ENCODE measurements around the gene CDH4.
"Not testable (repeated sequence)": the region's sequence is repeated elsewhere in the genome, so short reads cannot be mapped to it uniquely, and the experiment has no call there.

Gene CDH4

DNA sequence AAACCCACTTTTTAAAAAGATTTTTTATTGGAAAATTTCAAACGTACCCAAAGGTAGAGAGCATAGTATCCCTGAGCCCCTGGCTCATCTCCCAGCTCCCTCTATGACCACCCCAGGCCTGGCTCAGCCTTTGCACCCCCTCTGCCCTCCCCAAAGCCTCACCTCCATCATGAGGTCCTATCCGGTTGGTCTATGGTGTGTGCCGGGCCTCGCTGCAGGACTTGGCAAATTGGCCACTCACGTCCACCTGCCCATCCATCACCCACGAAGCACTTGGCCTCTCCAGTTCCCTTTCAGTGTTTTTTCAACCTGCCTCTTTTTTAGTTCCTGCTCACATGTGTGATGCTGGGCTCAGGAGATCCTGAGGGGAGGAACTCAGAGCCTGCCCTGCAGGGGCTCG is 147.4 kb downstream of the CDH4 start:
- H3K36me3 ChIP-seq (ENCODE audit: control insufficient read depth, insufficient read depth, low read length), result no peaks in the 10 kb centered on the region
- H3K9me3 ChIP-seq (ENCODE audit: control insufficient read depth, low read length), result no peaks in the 10 kb centered on the region
- no peaks in the 10 kb centered on the region for H3K4me1 ChIP-seq (ENCODE audit: control insufficient read depth, insufficient read depth, low read length, poor library complexity, severe bottlenecking)
- 93 to 96% methylated on average over 7 of the region's 7 CpGs for WGBS, 2 experiments (ENCODE audit: insufficient coverage in 2 of 2)
- no peak overlapping the region for H3K27ac ChIP-seq (ENCODE audit: low read depth, low read length, severe bottlenecking)
- H3K4me3 ChIP-seq (ENCODE audit: extremely low read depth, insufficient read depth, low read length, poor library complexity, severe bottlenecking), result no peak overlapping the region

- H3K4me3 ChIP-seq (ENCODE audit: extremely low read depth, insufficient read depth, low read length, poor library complexity, severe bottlenecking), result no peak overlapping the region
- H3K9me3 ChIP-seq (ENCODE audit: control insufficient read depth, low read length), result no peaks in the 10 kb centered on the region
- no peaks in the 10 kb centered on the region for H3K36me3 ChIP-seq (ENCODE audit: control insufficient read depth, insufficient read depth, low read length)
- no peaks in the 10 kb centered on the region for H3K4me1 ChIP-seq (ENCODE audit: control insufficient read depth, insufficient read depth, low read length, poor library complexity, severe bottlenecking)
- no peak overlapping the region for H3K27ac ChIP-seq (ENCODE audit: low read depth, low read length, severe bottlenecking)
- WGBS, 2 experiments (ENCODE audit: insufficient coverage in 2 of 2), result 89 to 92% methylated on average over 5 to 6 of the region's 8 CpGs
Observed at GRCh38 chr20:61400499-61400898, 148.4 kb downstream of the CDH4 start.

GRCh38 chr20:61404303-61404702 is 152.2 kb downstream of the CDH4 start:
- Histone ChIP-seq H3K27ac (ENCODE audit: low read depth, low read length, severe bottlenecking) (no peak overlapping the region), H3K9me3 (ENCODE audit: control insufficient read depth, low read length) (no peaks in the 10 kb centered on the region), H3K4me3 (ENCODE audit: extremely low read depth, insufficient read depth, low read length, poor library complexity, severe bottlenecking) (no peak overlapping the region), H3K36me3 (ENCODE audit: control insufficient read depth, insufficient read depth, low read length) (no peaks in the 10 kb centered on the region), H3K4me1 (ENCODE audit: control insufficient read depth, insufficient read depth, low read length, poor library complexity, severe bottlenecking) (no peaks in the 10 kb centered on the region)
- WGBS, 2 experiments (ENCODE audit: insufficient coverage in 2 of 2), result 94 to 97% methylated on average over 10 to 11 of the region's 11 CpGs

DNA sequence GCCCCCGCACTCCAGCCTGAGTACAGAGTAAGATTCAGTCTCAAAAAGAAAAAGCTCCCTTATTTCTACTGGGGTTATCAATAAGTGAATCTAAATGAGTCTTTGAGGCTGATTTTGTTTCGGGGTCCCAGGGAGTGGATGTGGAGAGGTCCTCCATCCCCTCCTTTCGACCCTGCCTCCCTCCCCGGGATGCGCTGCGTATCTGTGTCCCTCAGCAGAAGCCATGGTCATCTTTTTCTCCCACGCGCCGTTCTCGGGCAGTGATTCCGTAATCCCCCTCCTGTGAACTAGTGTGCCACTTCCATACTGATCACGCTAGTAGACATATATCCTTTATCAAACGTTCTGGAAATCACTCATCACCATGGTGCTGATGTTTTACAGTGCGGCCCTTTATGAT is 152.9 kb downstream of the CDH4 start:
- 95 to 96% methylated on average over 11 of the region's 14 CpGs for WGBS, 2 experiments (ENCODE audit: insufficient coverage in 2 of 2)
- Histone ChIP-seq H3K36me3 (ENCODE audit: control insufficient read depth, insufficient read depth, low read length) (no peaks in the 10 kb centered on the region), H3K4me1 (ENCODE audit: control insufficient read depth, insufficient read depth, low read length, poor library complexity, severe bottlenecking) (no peaks in the 10 kb centered on the region), H3K4me3 (ENCODE audit: extremely low read depth, insufficient read depth, low read length, poor library complexity, severe bottlenecking) (no peak overlapping the region), H3K27ac (ENCODE audit: low read depth, low read length, severe bottlenecking) (no peak overlapping the region), H3K9me3 (ENCODE audit: control insufficient read depth, low read length) (no peaks in the 10 kb centered on the region)

GRCh38 chr20:61406773-61407172 is 154.7 kb downstream of the CDH4 start:
- not testable (repeated sequence) for H3K4me3 ChIP-seq (ENCODE audit: extremely low read depth, insufficient read depth, low read length, poor library complexity, severe bottlenecking); H3K9me3 ChIP-seq (ENCODE audit: control insufficient read depth, low read length); H3K4me1 ChIP-seq (ENCODE audit: control insufficient read depth, insufficient read depth, low read length, poor library complexity, severe bottlenecking); H3K27ac ChIP-seq (ENCODE audit: low read depth, low read length, severe bottlenecking); H3K36me3 ChIP-seq (ENCODE audit: control insufficient read depth, insufficient read depth, low read length)
- WGBS, 2 experiments (ENCODE audit: insufficient coverage in 2 of 2), result 91 to 98% methylated on average over 7 of the region's 8 CpGs

DNA sequence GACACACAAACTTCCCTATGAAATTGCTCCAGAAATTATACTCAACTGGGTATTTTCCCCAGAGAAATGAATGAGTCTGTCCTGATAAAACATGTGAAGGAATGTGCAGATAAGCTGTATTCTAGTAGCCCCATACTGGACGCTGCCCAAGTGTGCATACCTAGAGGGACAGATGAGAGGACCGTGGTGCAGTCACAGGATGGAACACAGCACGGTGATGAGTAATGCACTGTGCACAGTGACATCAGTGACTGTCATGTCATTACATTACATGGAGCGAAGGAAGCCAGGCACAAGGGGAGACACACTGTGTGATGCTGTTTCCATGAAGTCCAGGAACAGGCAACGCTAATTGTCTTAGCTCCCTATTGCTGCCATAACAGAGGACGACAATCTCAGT is 155.5 kb downstream of the CDH4 start:
- no peak overlapping the region for H3K4me3 ChIP-seq (ENCODE audit: extremely low read depth, insufficient read depth, low read length, poor library complexity, severe bottlenecking)
- WGBS, 2 experiments (ENCODE audit: insufficient coverage in 2 of 2), result 96 to 97% methylated on average over 6 of the region's 6 CpGs

GRCh38 chr20:61408951-61409740 is 157.1 kb downstream of the CDH4 start:
- WGBS, 2 experiments (ENCODE audit: insufficient coverage in 2 of 2), result 88 to 92% methylated on average over 17 to 18 of the region's 20 CpGs
- no peaks in the 10 kb centered on the region for H3K36me3 ChIP-seq (ENCODE audit: control insufficient read depth, insufficient read depth, low read length)
- H3K9me3 ChIP-seq (ENCODE audit: control insufficient read depth, low read length), result peaks cover 8% of the 10 kb centered on the region
- no peaks in the 10 kb centered on the region for H3K4me1 ChIP-seq (ENCODE audit: control insufficient read depth, insufficient read depth, low read length, poor library complexity, severe bottlenecking)
- H3K4me3 ChIP-seq (ENCODE audit: extremely low read depth, insufficient read depth, low read length, poor library complexity, severe bottlenecking), result no peak overlapping the region
- no peak overlapping the region for H3K27ac ChIP-seq (ENCODE audit: low read depth, low read length, severe bottlenecking)

More for the DNA sequence above, 155.5 kb downstream of the CDH4 start:
- Histone ChIP-seq H3K36me3 (ENCODE audit: control insufficient read depth, insufficient read depth, low read length) (no peaks in the 10 kb centered on the region), H3K27ac (ENCODE audit: low read depth, low read length, severe bottlenecking) (no peak overlapping the region), H3K4me1 (ENCODE audit: control insufficient read depth, insufficient read depth, low read length, poor library complexity, severe bottlenecking) (no peaks in the 10 kb centered on the region), H3K9me3 (ENCODE audit: control insufficient read depth, low read length) (no peaks in the 10 kb centered on the region)

GRCh38 chr20:61411743-61412142 is 159.7 kb downstream of the CDH4 start:
- 84 to 92% methylated on average over 4 of the region's 4 CpGs for WGBS, 2 experiments (ENCODE audit: insufficient coverage in 2 of 2)
- H3K4me1 ChIP-seq (ENCODE audit: control insufficient read depth, insufficient read depth, low read length, poor library complexity, severe bottlenecking), result no peaks in the 10 kb centered on the region
- no peak overlapping the region for H3K27ac ChIP-seq (ENCODE audit: low read depth, low read length, severe bottlenecking)
- H3K4me3 ChIP-seq (ENCODE audit: extremely low read depth, insufficient read depth, low read length, poor library complexity, severe bottlenecking), result no peak overlapping the region
- H3K9me3 ChIP-seq (ENCODE audit: control insufficient read depth, low read length), result peaks cover 8% of the 10 kb centered on the region
- H3K36me3 ChIP-seq (ENCODE audit: control insufficient read depth, insufficient read depth, low read length), result no peaks in the 10 kb centered on the region

DNA sequence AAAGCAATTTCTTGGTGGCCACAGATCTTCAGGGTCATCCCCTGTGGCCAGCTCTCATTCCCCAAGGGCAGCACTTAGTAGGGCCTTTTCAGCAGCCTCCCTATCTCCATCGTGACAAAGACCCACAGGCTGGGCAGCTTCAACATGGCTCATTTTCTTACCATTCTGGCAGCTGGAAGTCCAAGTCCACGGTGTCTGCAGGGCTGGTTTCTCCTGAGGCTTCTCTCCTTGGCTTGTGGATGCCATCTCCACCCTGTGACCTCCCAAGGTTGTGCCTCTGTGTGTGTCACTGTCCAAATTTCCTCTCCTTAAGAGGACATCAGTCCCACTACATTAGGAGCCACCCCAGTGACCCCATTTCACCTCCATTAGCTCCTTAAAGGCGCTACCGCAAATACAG is 161.7 kb downstream of the CDH4 start:
- Histone ChIP-seq H3K9me3 (ENCODE audit: control insufficient read depth, low read length) (peaks cover 8% of the 10 kb centered on the region), H3K4me1 (ENCODE audit: control insufficient read depth, insufficient read depth, low read length, poor library complexity, severe bottlenecking) (no peaks in the 10 kb centered on the region), H3K27ac (ENCODE audit: low read depth, low read length, severe bottlenecking) (no peak overlapping the region), H3K36me3 (ENCODE audit: control insufficient read depth, insufficient read depth, low read length) (no peaks in the 10 kb centered on the region), H3K4me3 (ENCODE audit: extremely low read depth, insufficient read depth, low read length, poor library complexity, severe bottlenecking) (no peak overlapping the region)
- WGBS, 2 experiments (ENCODE audit: insufficient coverage in 2 of 2), result 90 to 100% methylated on average over 4 of the region's 4 CpGs

DNA sequence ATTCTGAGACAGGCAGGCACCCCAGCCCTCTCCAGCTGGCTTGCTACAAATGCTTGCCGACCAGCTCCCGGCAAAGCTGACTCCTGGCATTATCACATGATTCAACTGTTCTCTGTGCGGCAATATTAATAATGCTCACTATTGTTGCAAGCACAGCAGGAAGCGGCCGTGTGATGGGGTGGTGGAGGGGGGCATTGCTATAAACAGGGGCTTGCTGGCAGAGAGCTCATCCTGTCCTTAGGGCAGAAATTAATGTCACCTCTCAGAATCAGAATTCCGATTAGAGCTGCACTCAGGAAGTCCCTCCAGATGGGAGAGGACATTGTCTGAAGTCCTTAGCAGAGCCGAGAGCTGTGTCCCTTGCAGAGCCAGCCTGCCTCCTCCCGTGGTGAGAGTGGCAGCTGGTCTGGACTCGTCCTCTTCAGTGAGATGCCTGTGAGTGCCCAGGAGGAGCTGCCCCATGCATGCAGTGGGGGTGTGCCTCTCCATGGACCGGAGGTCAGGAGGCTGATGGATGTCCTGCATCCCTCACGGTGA is 162.5 kb downstream of the CDH4 start:
- Histone ChIP-seq H3K36me3 (ENCODE audit: control insufficient read depth, insufficient read depth, low read length) (no peaks in the 10 kb centered on the region), H3K9me3 (ENCODE audit: control insufficient read depth, low read length) (peaks cover 8% of the 10 kb centered on the region), H3K27ac (ENCODE audit: low read depth, low read length, severe bottlenecking) (no peak overlapping the region), H3K4me1 (ENCODE audit: control insufficient read depth, insufficient read depth, low read length, poor library complexity, severe bottlenecking) (no peaks in the 10 kb centered on the region), H3K4me3 (ENCODE audit: extremely low read depth, insufficient read depth, low read length, poor library complexity, severe bottlenecking) (no peak overlapping the region)
- 73 to 92% methylated on average over 9 to 10 of the region's 11 CpGs for WGBS, 2 experiments (ENCODE audit: insufficient coverage in 2 of 2)

- WGBS, 2 experiments (ENCODE audit: insufficient coverage in 2 of 2), result 95 to 96% methylated on average over 6 to 7 of the region's 7 CpGs
- no peaks in the 10 kb centered on the region for H3K4me1 ChIP-seq (ENCODE audit: control insufficient read depth, insufficient read depth, low read length, poor library complexity, severe bottlenecking)
Observed at GRCh38 chr20:61416546-61416945, 164.5 kb downstream of the CDH4 start.

More at GRCh38 chr20:61416546-61416945, 164.5 kb downstream of the CDH4 start:
- no peak overlapping the region for H3K4me3 ChIP-seq (ENCODE audit: extremely low read depth, insufficient read depth, low read length, poor library complexity, severe bottlenecking)
- H3K27ac ChIP-seq (ENCODE audit: low read depth, low read length, severe bottlenecking), result no peak overlapping the region
- H3K9me3 ChIP-seq (ENCODE audit: control insufficient read depth, low read length), result peaks cover 8% of the 10 kb centered on the region
- no peaks in the 10 kb centered on the region for H3K36me3 ChIP-seq (ENCODE audit: control insufficient read depth, insufficient read depth, low read length)

All from mesodermal cell (in vitro differentiated cells).